T-cell (primary cell): Measurements from ENCODE around the gene CNR2. TPM values are rescaled to one million over a fixed set of nuclear protein-coding genes. Genes with fewer than 3 reads are reported as not detected.
A peak's percentile ranks its signal among the peaks of the same experiment; 100 is the strongest.
"Not testable (repeated sequence)": the region's sequence is repeated elsewhere in the genome, so short reads cannot be mapped to it uniquely, and the experiment has no call there.

Experiments used
- ATAC-seq, 4 experiments: fragments of 200-7000 bp in 3 of 4; fragments of 150-1000 bp in 1 of 4; cut with Tn5 transposase; replicated peaks in 1 of 4; 1 replicate in 3 of 4; 2 replicates in 1 of 4; pipeline ENCODE4 v1.10.0; 2021; ENCODE audit warnings: moderate library complexity in 3 of 4, mild to moderate bottlenecking in 2 of 4, moderate number of reproducible peaks in 1 of 4
- CTCF ChIA-PET, 2 donors: fragments of 300-600 bp; sonication (Branson Sonifier 250); formaldehyde crosslinking; loops; one replicate each; lab custom pipeline; 2022; ENCODE audit warnings: antibody characterized with exemption in 2 of 2; lab: Charles Lee
- POLR2A ChIA-PET, 2 donors: fragments of 300-600 bp; sonication (Branson Sonifier 250); formaldehyde crosslinking; loops; one replicate each; lab custom pipeline; 2022; ENCODE audit warnings: antibody characterized with exemption in 2 of 2; lab: Charles Lee
- DNase-seq, 35 experiments: peaks; one replicate each; pipeline versions ENCODE4 v3.0.0 to v3.0.0-alpha.2; 2013 to 2023
- H3K27ac ChIP-seq: one replicate; pipeline ENCODE4 v1.5.1; 2013; ENCODE audit warnings: low read length
- H3K27me3 ChIP-seq, 2 experiments: replicated peaks in 1 of 2; 1 replicate in 1 of 2; 2 replicates in 1 of 2; pipeline versions ENCODE4 v1.6.1 to v1.7.0; 2013; ENCODE audit warnings: low read length in 1 of 2, mixed read lengths in 1 of 2; ENCODE audit not compliant: control insufficient read depth in 2 of 2, insufficient read depth in 2 of 2; ENCODE audit errors: extremely low read depth in 1 of 2
- H3K36me3 ChIP-seq, 2 donors: 1 replicate in 1 of 2; 2 replicates in 1 of 2; pipeline versions ENCODE4 v1.6.1 to v1.7.0; 2013; ENCODE audit warnings: low read length in 1 of 2; ENCODE audit not compliant: control insufficient read depth in 2 of 2, insufficient read depth in 1 of 2; ENCODE audit errors: extremely low read depth in 1 of 2
- H3K4me1 ChIP-seq, 2 experiments: 1 replicate in 1 of 2; 2 replicates in 1 of 2; pipeline versions ENCODE4 v1.6.1 to v1.7.0; 2013; ENCODE audit warnings: low read length in 2 of 2, mixed read lengths in 1 of 2; ENCODE audit not compliant: insufficient read depth in 2 of 2, control insufficient read depth in 1 of 2; ENCODE audit errors: extremely low read depth in 1 of 2
- H3K4me3 ChIP-seq, 2 donors: 1 replicate in 1 of 2; 2 replicates in 1 of 2; pipeline versions ENCODE4 v1.5.1 to v1.7.0; 2013; ENCODE audit warnings: mild to moderate bottlenecking in 2 of 2, low read length in 1 of 2, moderate library complexity in 1 of 2; ENCODE audit not compliant: control insufficient read depth in 1 of 2; ENCODE audit errors: extremely low read depth in 1 of 2
- H3K9me3 ChIP-seq: 2 replicates; pipeline ENCODE4 v1.7.0; 2013
- H3K27ac Mint-ChIP-seq, 2 donors: one replicate each; pipeline ENCODE4 v1.8.0; 2020 to 2021; ENCODE audit warnings: mild to moderate bottlenecking in 2 of 2, mixed read lengths in 2 of 2
- H3K27me3 Mint-ChIP-seq, 2 donors: one replicate each; pipeline ENCODE4 v1.8.0; 2021 to 2022; ENCODE audit warnings: mixed read lengths in 2 of 2
- H3K36me3 Mint-ChIP-seq: one replicate; pipeline ENCODE4 v1.8.0; 2021; ENCODE audit warnings: mixed read lengths
- H3K4me1 Mint-ChIP-seq, 3 donors: one replicate each; pipeline ENCODE4 v1.8.0; 2020 to 2022; ENCODE audit warnings: mixed read lengths in 3 of 3, mild to moderate bottlenecking in 1 of 3
- H3K4me3 Mint-ChIP-seq, 3 donors: one replicate each; pipeline ENCODE4 v1.8.0; 2020 to 2022; ENCODE audit warnings: mild to moderate bottlenecking in 3 of 3, mixed read lengths in 3 of 3, moderate library complexity in 3 of 3
- H3K9me3 Mint-ChIP-seq, 3 donors: one replicate each; pipeline ENCODE4 v1.8.0; 2020 to 2022; ENCODE audit warnings: mixed read lengths in 3 of 3
- WGBS: methylation state at CpG from one replicate; pipeline ENCODE4 v1.1.5; 2013; ENCODE audit warnings: missing lambda C conversion rate; ENCODE audit not compliant: insufficient coverage; 5-methylcytosine and 5-hydroxymethylcytosine counted together
- total RNA-seq, 35 experiments: library from RNA in 6 of 35; stranded (reverse) in 6 of 35; fragments of 120-200 nt in 1 of 35; gene quantifications; one replicate each; pipeline versions ENCODE4 v1.2.1 to v1.2.4 and lab custom pipeline; 2013 to 2026

The CNR2 gene
- total RNA-seq, 5 donors from 2014 or later (not counting 1 experiment from before 2014, with no cell fraction given), result 0.67 to 2.1 (median 1.5) TPM

DNA sequence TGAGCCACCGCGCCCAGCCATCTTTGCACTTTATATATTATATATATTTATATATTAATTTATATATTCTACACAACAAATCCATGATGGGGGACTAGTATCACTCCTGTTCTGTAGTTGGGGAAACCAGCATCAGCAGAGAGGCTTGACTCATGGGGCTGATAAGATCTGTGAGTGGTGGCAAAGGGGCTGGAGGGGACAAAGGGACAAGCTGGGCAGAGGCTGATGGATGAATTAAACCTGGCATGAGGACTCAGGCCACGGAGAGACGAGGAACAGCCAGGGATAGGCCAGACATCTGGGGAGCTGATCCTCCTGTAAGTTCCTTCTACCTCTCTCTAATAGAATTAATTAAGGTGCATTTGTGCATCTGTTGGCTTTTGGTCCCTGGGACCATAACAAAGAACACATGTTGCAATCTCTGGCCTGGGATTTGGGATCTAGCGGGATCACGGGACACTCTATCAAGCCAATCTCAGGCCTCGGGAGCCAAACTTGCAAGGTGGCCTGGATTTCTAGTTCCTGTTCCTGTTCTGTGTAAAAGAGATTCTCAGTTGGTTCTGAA, 7.6 kb downstream of the CNR2 start:
- peaks cover 3 to 14% of the 10 kb centered on the region in 2 donors for H3K27me3 Mint-ChIP-seq

DNA sequence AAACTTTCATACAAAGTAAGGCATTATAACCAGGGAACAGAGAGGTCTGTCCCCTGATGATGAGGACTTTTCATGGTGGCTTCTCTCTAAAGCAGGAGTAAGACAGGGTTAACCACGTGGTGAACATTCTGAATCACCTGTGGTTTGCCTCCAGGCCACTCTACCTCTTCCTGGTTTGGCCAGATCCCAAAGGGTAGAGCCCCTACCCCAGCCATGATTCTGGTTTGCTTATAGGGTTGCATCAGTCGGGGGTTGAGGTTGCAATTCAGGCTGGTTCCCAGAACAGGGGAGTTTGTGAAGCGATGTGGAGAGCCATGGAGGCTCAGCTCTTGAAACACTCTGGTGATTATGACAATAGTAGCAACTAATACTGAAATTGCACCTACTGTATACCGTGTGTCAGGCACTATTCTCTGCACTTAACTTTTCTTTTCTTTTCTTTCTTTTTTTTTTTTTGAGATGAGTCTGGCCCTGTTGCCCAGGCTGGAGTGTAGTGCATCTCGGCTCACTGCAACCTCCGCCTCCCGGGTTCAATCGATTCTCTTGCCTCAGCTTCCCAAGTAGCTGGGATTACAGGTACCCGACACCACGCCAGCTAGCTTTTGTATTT, 8.3 kb downstream of the CNR2 start:
- no peaks in the 10 kb centered on the region for H3K36me3 Mint-ChIP-seq
- peaks cover 0 to 3% of the 10 kb centered on the region in 2 donors for H3K36me3 ChIP-seq
- peaks cover 3 to 18% of the 10 kb centered on the region in 2 donors for H3K27me3 Mint-ChIP-seq
- no peak overlapping the region for H3K4me3 Mint-ChIP-seq
- ChIA-PET CTCF (interaction anchor here in 1 of 2 donors (0.6 kb wide), 1 partner anchor 79 kb away, joined by 5 read pairs; no protein-coding TSS in a partner anchor), POLR2A (no interaction called here)
- H3K4me1 Mint-ChIP-seq, result peaks cover 14 to 22% (median 15%) of the 10 kb centered on the region in 3 donors
- no peak for ATAC-seq
- no peak for DNase-seq
- H3K9me3 ChIP-seq, result no peaks in the 10 kb centered on the region
- no peak overlapping the region for H3K27ac ChIP-seq
- no peak overlapping the region for H3K27ac Mint-ChIP-seq
- peaks cover 0 to 29% of the 10 kb centered on the region in 2 experiments for H3K27me3 ChIP-seq
- no peaks in the 10 kb centered on the region for H3K9me3 Mint-ChIP-seq
- no peak overlapping the region for H3K4me3 ChIP-seq
- peaks cover 10 to 20% of the 10 kb centered on the region in 2 experiments for H3K4me1 ChIP-seq
- 40% methylated on average over 2 of the region's 10 CpGs for WGBS

More for the DNA sequence above, 7.6 kb downstream of the CNR2 start:
- no peak overlapping the region for H3K4me3 ChIP-seq
- Mint-ChIP-seq H3K4me3 (no peak overlapping the region), H3K27ac (no peak overlapping the region), H3K9me3 (no peaks in the 10 kb centered on the region), H3K4me1 (peaks cover 18 to 22% (median 21%) of the 10 kb centered on the region in 3 donors), H3K36me3 (no peaks in the 10 kb centered on the region)
- ChIA-PET POLR2A (no interaction called here), CTCF (no interaction called here)
- no peak overlapping the region for H3K27ac ChIP-seq
- DNase-seq (no peak), ATAC-seq (no peak)
- 100% methylated on average over 3 of the region's 7 CpGs for WGBS
- H3K27me3 ChIP-seq, result peaks cover 0 to 29% of the 10 kb centered on the region in 2 experiments
- H3K9me3 ChIP-seq, result no peaks in the 10 kb centered on the region
- peaks cover 10 to 26% of the 10 kb centered on the region in 2 experiments for H3K4me1 ChIP-seq
- peaks cover 0 to 3% of the 10 kb centered on the region in 2 donors for H3K36me3 ChIP-seq

DNA sequence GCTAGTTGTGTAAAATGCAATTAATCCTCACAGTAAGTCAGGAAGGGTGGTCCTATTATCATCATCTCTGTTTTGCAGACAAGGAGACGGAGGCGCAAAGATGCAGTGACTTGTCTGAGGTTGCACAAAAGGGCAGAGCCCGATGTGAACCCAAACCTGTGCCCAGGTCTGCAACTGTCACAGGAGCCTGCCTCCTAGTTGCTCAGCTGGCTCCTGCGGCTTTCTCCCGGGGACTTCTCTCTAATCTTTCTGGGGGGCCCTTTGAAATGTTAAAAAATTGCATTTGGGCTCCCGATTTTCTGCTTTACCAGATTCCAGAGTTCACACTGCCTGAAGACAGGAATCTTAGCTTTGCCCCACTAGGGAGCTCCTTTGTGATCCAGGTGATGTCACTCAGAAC, 9.4 kb downstream of the CNR2 start:
- no peaks in the 10 kb centered on the region for H3K36me3 Mint-ChIP-seq
- POLR2A ChIA-PET, result no interaction called here
- H3K4me3 Mint-ChIP-seq, result no peak overlapping the region
- 88% methylated on average over 6 of the region's 6 CpGs for WGBS
- H3K36me3 ChIP-seq, result peaks cover 0 to 3% of the 10 kb centered on the region in 2 donors
- peaks cover 0 to 23% of the 10 kb centered on the region in 2 experiments for H3K27me3 ChIP-seq
- CTCF ChIA-PET, result interaction anchor here in 1 of 2 donors (0.6 to 0.7 kb wide), 2 partner anchors 24 to 58 kb away, joined by 3 to 5 read pairs; no protein-coding TSS in a partner anchor
- ATAC-seq (no peak), DNase-seq (no peak)
- no peaks in the 10 kb centered on the region for H3K9me3 Mint-ChIP-seq
- no peak overlapping the region for H3K4me3 ChIP-seq
- no peaks in the 10 kb centered on the region for H3K9me3 ChIP-seq
- no peak overlapping the region for H3K27ac ChIP-seq
- peaks cover 3 to 19% (median 4%) of the 10 kb centered on the region in 3 donors for H3K4me1 Mint-ChIP-seq
- no peak overlapping the region for H3K27ac Mint-ChIP-seq
- H3K4me1 ChIP-seq, result peaks cover 3 to 16% of the 10 kb centered on the region in 2 experiments
- H3K27me3 Mint-ChIP-seq, result peaks cover 3 to 12% of the 10 kb centered on the region in 2 donors

DNA sequence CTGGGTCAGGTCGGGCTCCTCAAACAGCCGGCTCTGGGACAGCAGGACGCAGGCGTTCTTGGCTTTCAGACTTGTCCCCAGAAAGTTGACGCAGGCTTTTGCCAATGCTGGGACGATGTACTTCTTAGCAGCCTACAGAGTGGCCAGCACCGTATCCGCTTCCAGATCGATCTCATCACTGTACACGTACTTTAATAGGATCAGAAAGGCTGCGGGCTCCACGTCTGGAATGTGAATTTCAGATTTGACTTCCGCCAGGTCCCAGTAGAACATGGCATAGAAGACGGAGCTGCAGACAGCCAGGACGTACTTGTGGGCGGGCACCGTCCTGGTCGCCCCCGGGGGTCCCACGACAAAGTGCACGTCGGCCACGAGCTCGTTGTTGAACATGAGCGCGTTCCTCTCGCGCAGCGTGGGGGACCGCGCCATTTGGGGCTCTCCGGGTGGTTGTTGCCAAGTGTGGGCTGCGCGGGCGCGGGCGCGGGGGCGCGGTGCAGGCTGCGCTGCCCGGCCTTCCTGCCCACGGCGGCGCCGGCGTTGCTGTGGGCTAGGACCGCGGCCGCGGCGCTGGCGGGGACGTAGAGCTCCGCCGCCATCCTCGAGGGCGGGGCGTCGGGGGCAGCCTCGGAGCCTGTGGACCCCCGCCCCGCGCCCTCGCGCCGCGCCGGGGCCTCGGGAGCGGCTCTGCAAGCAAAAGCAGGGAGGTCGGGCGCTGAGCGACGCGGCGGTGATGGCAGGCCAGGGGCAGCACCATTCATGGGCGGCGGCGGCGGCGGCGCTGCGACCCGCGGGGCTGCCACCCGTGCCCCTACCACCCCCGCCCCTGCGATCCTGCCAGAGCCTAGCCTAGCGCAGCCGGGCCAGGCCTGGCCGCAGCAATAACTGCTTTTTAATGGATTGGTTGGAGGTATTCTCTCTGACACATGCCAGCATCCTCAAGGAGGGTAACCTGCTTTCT, 10.6 kb downstream of the CNR2 start:
- H3K27me3 Mint-ChIP-seq, result peaks cover 3 to 12% of the 10 kb centered on the region in 2 donors
- H3K9me3 Mint-ChIP-seq, result no peaks in the 10 kb centered on the region

DNA sequence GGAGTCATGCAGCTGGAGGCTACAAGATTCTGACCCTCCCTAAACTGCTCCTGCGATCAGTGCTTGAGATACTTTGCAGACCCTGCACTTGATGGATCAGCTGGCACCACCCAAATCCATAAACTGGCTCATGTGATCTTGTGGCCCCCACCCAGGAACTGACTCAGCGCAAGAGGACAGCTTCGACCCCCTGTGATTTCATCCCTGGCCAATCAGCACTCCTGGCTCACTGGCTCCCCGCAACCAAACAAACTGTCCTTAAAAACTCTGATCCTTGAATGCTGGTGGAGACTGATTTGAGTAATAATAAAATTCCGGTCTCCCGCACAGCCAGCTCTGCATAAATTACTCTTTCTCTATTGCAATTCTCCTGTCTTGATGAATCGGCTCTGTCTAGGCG, 13.1 kb downstream of the CNR2 start:
- peaks cover 6 to 30% of the 10 kb centered on the region in 2 experiments for H3K4me1 ChIP-seq

More for the DNA sequence above, 10.6 kb downstream of the CNR2 start:
- peaks cover 0 to 3% of the 10 kb centered on the region in 2 donors for H3K36me3 ChIP-seq
- DNase-seq, result peak in 1 of 35 experiments; percentile 6
- Mint-ChIP-seq H3K27ac (no peak overlapping the region), H3K4me3 (peak overlapping the region in 1 of 3 donors; percentile 17), H3K4me1 (peaks cover 0 to 15% (median 0%) of the 10 kb centered on the region in 3 donors), H3K36me3 (no peaks in the 10 kb centered on the region)
- H3K9me3 ChIP-seq, result no peaks in the 10 kb centered on the region
- ChIA-PET CTCF (no interaction called here), POLR2A (no interaction called here)
- H3K4me1 ChIP-seq, result peaks cover 0 to 12% of the 10 kb centered on the region in 2 experiments
- ATAC-seq, result peak in 1 of 4 experiments; percentile 52
- H3K4me3 ChIP-seq, result no peak overlapping the region
- no peak overlapping the region for H3K27ac ChIP-seq
- 64% methylated on average over 80 of the region's 92 CpGs for WGBS
- peaks cover 0 to 18% of the 10 kb centered on the region in 2 experiments for H3K27me3 ChIP-seq

More for the DNA sequence above, 13.1 kb downstream of the CNR2 start:
- H3K36me3 ChIP-seq, H3K27ac ChIP-seq, H3K27ac Mint-ChIP-seq, POLR2A ChIA-PET, DNase-seq, H3K9me3 Mint-ChIP-seq, H3K4me3 Mint-ChIP-seq, ATAC-seq, H3K9me3 ChIP-seq, H3K27me3 Mint-ChIP-seq, H3K4me3 ChIP-seq, H3K36me3 Mint-ChIP-seq: not testable (repeated sequence)
- CTCF ChIA-PET, result interaction anchor here in 1 of 2 donors (0.6 kb wide), 1 partner anchor 33 kb away, joined by 3 read pairs; no protein-coding TSS in a partner anchor
- peaks cover 13 to 28% (median 15%) of the 10 kb centered on the region in 3 donors for H3K4me1 Mint-ChIP-seq
- whole genome bisulfite sequencing, result 79% methylated on average over 3 of the region's 8 CpGs
- H3K27me3 ChIP-seq, result peaks cover 0 to 11% of the 10 kb centered on the region in 2 experiments
